ENCODE results near the gene RAB27B.

The RAB27B gene

GRCh38 chr18:54872681-54873080 is 44.4 kb downstream of the RAB27B start:
- DNase-seq = no peak

- DNase-seq = no peak
Observed at GRCh38 chr18:54873884-54874255, 45.6 kb downstream of the RAB27B start.

- DNase-seq = no peak
Observed at GRCh38 chr18:54875063-54875462, 46.8 kb downstream of the RAB27B start.

GRCh38 chr18:54877076-54877475 is 48.8 kb downstream of the RAB27B start:
- DNase-seq = no peak

- no peak for DNase-seq
Observed at GRCh38 chr18:54878159-54878622, 49.9 kb downstream of the RAB27B start.

- DNase-seq = no peak
Observed at GRCh38 chr18:54878659-54879358, 50.5 kb downstream of the RAB27B start.

- DNase-seq = no peak
Observed at GRCh38 chr18:54879691-54880090, 51.4 kb downstream of the RAB27B start.

GRCh38 chr18:54880395-54881105 is 52.3 kb downstream of the RAB27B start:
- DNase-seq = no peak

- no peak for DNase-seq
Observed at GRCh38 chr18:54881229-54881768, 53.0 kb downstream of the RAB27B start.

GRCh38 chr18:54882318-54882717 is 54.0 kb downstream of the RAB27B start:
- no peak for DNase-seq

- DNase-seq = no peak
Observed at GRCh38 chr18:54883816-54884604, 55.7 kb downstream of the RAB27B start.

- no peak for DNase-seq
Observed at GRCh38 chr18:54888378-54888777, 60.1 kb downstream of the RAB27B start.

- no peak for DNase-seq
Observed at GRCh38 chr18:54888933-54889332, 60.7 kb downstream of the RAB27B start.

- DNase-seq = no peak
Observed at GRCh38 chr18:54899500-54899899, 71.2 kb downstream of the RAB27B start.

- DNase-seq = no peak
Observed at GRCh38 chr18:54900290-54900689, 72.0 kb downstream of the RAB27B start.

- DNase-seq = no peak
Observed at GRCh38 chr18:54904581-54904980, 76.3 kb downstream of the RAB27B start.

- no peak for DNase-seq
Observed at GRCh38 chr18:54905629-54906028, 77.4 kb downstream of the RAB27B start.

- no peak for DNase-seq
Observed at GRCh38 chr18:54906331-54907185, 78.3 kb downstream of the RAB27B start.

GRCh38 chr18:54909538-54909937 is 81.3 kb downstream of the RAB27B start:
- DNase-seq = no peak

GRCh38 chr18:54910161-54910919 is 82.1 kb downstream of the RAB27B start:
- DNase-seq = no peak

GRCh38 chr18:54911551-54911950 is 83.3 kb downstream of the RAB27B start:
- no peak for DNase-seq

- no peak for DNase-seq
Observed at GRCh38 chr18:54914816-54915215, 86.5 kb downstream of the RAB27B start.
